Effector memory CD4-positive, alpha-beta T cell (primary cell): ENCODE data around the gene TCTN3.
"Not testable (repeated sequence)": the region's sequence is repeated elsewhere in the genome, so short reads cannot be mapped to it uniquely, and the experiment has no call there.

Experiments
- DNase-seq, 3 donors: peaks; one replicate each; pipeline ENCODE4 v3.0.0-alpha.2; 2020
- H3K27ac ChIP-seq: 2 replicates; pipeline ENCODE4 v1.7.0; 2013; ENCODE audit warnings: mild to moderate bottlenecking, low read length, moderate library complexity; ENCODE audit not compliant: insufficient read depth, poor library complexity, severe bottlenecking
- H3K27me3 ChIP-seq: replicated peaks from 2 replicates; pipeline ENCODE4 v1.7.0; 2013; ENCODE audit warnings: mild to moderate bottlenecking, low read length; ENCODE audit not compliant: insufficient read depth, control insufficient read depth, poor library complexity, severe bottlenecking
- H3K36me3 ChIP-seq: 2 replicates; pipeline ENCODE4 v1.7.0; 2013; ENCODE audit warnings: mild to moderate bottlenecking, low read length, moderate library complexity; ENCODE audit not compliant: control insufficient read depth, insufficient read depth
- H3K4me1 ChIP-seq: 2 replicates; pipeline ENCODE4 v1.7.0; 2013; ENCODE audit warnings: low read length, mild to moderate bottlenecking; ENCODE audit not compliant: control insufficient read depth, insufficient read depth, poor library complexity, severe bottlenecking
- H3K4me3 ChIP-seq: 2 replicates; pipeline ENCODE4 v1.7.0; 2013; ENCODE audit warnings: low read length, low read depth, mild to moderate bottlenecking; ENCODE audit not compliant: insufficient read depth, poor library complexity, severe bottlenecking
- H3K9me3 ChIP-seq: 2 replicates; pipeline ENCODE4 v1.7.0; 2013; ENCODE audit warnings: mild to moderate bottlenecking, low read length, moderate library complexity; ENCODE audit not compliant: control insufficient read depth

TCTN3 gene

DNA sequence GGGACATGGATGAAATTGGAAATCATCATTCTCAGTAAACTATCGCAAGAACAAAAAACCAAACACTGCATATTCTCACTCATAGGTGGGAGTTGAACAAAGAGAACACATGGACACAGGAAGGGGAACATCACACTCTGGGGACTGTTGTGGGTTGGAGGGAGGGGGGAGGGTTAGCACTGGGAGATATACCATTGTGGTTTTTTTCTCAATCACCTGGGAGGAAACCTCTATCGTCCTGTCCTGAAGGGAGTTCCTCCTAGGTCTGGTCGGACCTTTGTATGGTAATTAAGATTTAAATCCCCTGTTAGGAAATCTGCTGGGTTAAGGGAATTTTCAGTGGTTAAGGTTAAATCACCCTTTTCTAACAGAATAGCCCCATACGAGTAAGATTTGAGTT is 28.8 kb upstream of the TCTN3 start:
- not testable (repeated sequence) for H3K9me3 ChIP-seq, H3K27ac ChIP-seq, H3K4me3 ChIP-seq

GRCh38 chr10:95720745-95721144 is 27.0 kb upstream of the TCTN3 start:
- not testable (repeated sequence) for H3K27ac ChIP-seq, H3K36me3 ChIP-seq, H3K4me3 ChIP-seq, H3K9me3 ChIP-seq, H3K4me1 ChIP-seq, DNase-seq, H3K27me3 ChIP-seq

More for the DNA sequence above, 28.8 kb upstream of the TCTN3 start:
- not testable (repeated sequence) for H3K36me3 ChIP-seq, DNase-seq, H3K27me3 ChIP-seq, H3K4me1 ChIP-seq

DNA sequence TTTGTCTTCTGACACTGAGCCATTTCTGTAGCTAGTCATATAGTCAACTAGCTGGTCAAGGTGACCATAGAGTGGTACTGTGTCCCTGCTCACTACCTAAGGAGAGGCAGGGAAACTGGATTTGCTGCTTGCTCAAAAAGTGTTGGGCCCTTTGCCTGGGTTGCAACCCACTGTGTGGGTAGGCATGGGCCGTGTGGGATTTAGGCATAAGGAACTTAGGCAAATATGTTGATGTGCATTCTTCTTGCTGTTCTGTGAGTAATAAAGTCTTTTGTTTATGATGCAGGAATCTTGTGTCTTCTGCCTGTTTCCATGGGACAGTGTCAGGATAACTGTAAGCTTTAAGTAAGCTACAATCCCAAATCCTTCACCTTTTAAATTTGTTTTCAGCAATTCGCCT is 23.1 kb upstream of the TCTN3 start:
- H3K4me3 ChIP-seq: no peak overlapping the region
- H3K27me3 ChIP-seq: no peaks in the 10 kb centered on the region
- H3K36me3 ChIP-seq: no peaks in the 10 kb centered on the region
- DNase-seq: no peak
- H3K27ac ChIP-seq: no peak overlapping the region
- no peaks in the 10 kb centered on the region for H3K9me3 ChIP-seq
- H3K4me1 ChIP-seq: no peaks in the 10 kb centered on the region

DNA sequence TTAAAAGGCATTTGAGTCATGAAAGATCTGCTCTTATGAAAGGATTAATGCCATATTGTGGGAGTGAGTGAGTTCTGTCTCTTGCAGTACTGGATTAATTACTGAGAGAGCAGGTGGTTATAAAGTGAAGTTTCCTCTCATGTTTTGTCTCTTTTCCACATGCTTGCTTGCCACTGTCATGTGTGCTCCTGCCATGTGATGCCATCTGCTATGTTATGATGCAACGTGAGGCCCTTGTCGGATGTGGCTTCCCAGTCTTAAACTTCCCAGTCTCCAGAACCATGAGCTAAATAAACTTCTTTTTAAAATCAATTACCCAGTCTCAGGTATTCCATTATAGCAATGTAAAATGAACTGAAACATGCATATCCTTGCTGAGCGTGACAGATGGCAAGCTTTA is 22.7 kb upstream of the TCTN3 start:
- Histone ChIP-seq H3K9me3 (no peaks in the 10 kb centered on the region), H3K27ac (no peak overlapping the region), H3K4me3 (no peak overlapping the region), H3K36me3 (no peaks in the 10 kb centered on the region), H3K27me3 (no peaks in the 10 kb centered on the region), H3K4me1 (no peaks in the 10 kb centered on the region)
- no peak for DNase-seq

- Histone ChIP-seq H3K27me3 (no peaks in the 10 kb centered on the region), H3K4me3 (no peak overlapping the region), H3K36me3 (no peaks in the 10 kb centered on the region), H3K9me3 (no peaks in the 10 kb centered on the region), H3K4me1 (no peaks in the 10 kb centered on the region), H3K27ac (no peak overlapping the region)
- DNase-seq: no peak
Measured at GRCh38 chr10:95711492-95711891, 17.8 kb upstream of the TCTN3 start.

DNA sequence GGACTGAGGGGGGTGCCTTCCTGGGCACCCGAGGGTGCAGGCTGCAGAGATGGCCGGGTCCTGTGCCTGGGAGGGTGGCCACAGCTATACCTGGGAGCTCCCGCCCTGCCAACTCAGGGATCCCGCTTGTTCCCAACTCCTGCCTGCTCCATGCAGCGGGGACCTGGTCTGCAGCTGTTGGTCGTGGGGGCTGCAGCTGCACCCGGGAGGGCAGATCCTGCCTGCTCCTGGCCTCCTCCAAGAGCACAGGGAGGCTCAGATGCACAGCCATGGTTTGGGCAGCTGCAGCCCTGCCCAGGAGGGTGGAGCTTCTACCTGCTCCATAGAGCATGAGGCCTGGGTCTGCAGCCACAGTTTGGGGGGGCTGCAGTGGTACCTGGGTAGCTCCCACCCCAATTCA is 13.3 kb upstream of the TCTN3 start:
- Histone ChIP-seq H3K27me3 (no peaks in the 10 kb centered on the region), H3K4me1 (no peaks in the 10 kb centered on the region), H3K4me3 (no peak overlapping the region), H3K36me3 (no peaks in the 10 kb centered on the region), H3K27ac (no peak overlapping the region), H3K9me3 (no peaks in the 10 kb centered on the region)
- DNase-seq: no peak

DNA sequence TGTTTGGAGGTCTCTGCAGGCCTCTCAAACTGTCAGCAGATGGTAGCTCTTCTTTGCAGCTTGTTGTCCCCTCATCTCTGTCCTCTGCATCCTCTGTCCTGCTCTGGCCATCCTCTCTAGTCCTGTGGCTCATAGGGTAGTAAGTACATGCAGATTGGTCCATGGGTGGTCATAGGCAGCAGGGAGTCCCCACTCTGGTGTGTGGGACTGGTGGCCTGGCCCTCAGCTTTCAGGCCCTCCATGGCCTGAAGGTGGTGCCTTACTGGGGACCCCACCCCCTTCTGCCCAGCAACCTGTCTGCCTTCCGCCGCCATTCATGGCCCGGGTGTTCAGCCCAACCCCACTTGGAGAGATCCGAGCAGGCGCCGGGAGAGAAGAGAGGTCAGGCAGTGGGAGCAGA is 12.8 kb upstream of the TCTN3 start:
- no peaks in the 10 kb centered on the region for H3K36me3 ChIP-seq
- no peak overlapping the region for H3K27ac ChIP-seq
- no peaks in the 10 kb centered on the region for H3K9me3 ChIP-seq
- no peaks in the 10 kb centered on the region for H3K4me1 ChIP-seq
- H3K4me3 ChIP-seq: no peak overlapping the region
- no peak for DNase-seq
- no peaks in the 10 kb centered on the region for H3K27me3 ChIP-seq

DNA sequence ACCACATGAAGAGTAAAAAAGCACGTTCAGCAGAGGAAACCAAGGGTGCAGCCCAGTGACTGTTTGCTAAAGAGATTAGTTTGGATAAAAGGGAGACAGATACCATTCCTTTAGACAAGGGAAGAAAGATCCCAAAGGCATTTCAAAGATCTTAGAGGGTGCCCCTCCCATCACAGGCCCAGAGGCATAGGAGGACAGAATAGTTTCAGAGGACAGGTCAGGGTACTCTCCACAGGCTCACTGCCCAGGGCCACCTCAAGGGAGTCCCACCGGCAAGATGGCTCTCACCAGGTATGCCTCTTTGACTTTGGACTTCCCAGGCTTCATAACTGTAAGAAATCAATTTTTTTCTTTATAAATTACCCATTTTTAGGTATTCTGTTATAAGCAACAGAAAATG is 4.7 kb upstream of the TCTN3 start:
- Histone ChIP-seq H3K36me3 (no peaks in the 10 kb centered on the region), H3K9me3 (no peaks in the 10 kb centered on the region), H3K4me1 (no peaks in the 10 kb centered on the region), H3K4me3 (no peak overlapping the region), H3K27ac (no peak overlapping the region), H3K27me3 (no peaks in the 10 kb centered on the region)
- no peak for DNase-seq

- no peak for DNase-seq
- Histone ChIP-seq H3K9me3 (no peaks in the 10 kb centered on the region), H3K27me3 (no peaks in the 10 kb centered on the region), H3K4me3 (no peak overlapping the region), H3K4me1 (peaks cover 7% of the 10 kb centered on the region), H3K36me3 (no peaks in the 10 kb centered on the region), H3K27ac (no peak overlapping the region)
Measured at GRCh38 chr10:95697429-95697828, 3.7 kb upstream of the TCTN3 start.

DNA sequence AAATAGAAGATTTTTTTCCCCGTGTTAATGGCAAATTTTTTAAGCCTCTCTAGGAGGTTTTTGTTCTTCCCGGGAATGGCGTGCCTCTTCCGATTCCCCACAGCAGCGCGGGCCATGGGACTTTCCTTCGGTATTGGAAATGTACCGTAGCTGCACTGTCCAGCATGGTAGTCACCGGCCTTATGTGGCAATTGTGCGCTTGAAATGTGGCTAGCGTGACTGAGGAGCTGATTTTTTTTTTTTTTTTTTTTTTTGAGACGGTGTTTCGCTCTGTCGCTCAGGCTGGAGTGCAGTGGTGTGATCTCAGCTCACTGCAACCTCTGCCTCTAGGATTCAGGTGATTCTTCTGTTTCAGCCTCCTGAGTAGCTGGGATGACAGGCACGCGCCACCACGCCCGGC is 938 bp upstream of the TCTN3 start:
- peaks cover 14% of the 10 kb centered on the region for H3K36me3 ChIP-seq
- H3K9me3 ChIP-seq: no peaks in the 10 kb centered on the region
- H3K27ac ChIP-seq: no peak overlapping the region
- DNase-seq: no peak
- no peak overlapping the region for H3K4me3 ChIP-seq
- H3K4me1 ChIP-seq: peaks cover 7% of the 10 kb centered on the region
- no peaks in the 10 kb centered on the region for H3K27me3 ChIP-seq
